ENCODE results near the gene ENAH.

ENAH gene

DNA sequence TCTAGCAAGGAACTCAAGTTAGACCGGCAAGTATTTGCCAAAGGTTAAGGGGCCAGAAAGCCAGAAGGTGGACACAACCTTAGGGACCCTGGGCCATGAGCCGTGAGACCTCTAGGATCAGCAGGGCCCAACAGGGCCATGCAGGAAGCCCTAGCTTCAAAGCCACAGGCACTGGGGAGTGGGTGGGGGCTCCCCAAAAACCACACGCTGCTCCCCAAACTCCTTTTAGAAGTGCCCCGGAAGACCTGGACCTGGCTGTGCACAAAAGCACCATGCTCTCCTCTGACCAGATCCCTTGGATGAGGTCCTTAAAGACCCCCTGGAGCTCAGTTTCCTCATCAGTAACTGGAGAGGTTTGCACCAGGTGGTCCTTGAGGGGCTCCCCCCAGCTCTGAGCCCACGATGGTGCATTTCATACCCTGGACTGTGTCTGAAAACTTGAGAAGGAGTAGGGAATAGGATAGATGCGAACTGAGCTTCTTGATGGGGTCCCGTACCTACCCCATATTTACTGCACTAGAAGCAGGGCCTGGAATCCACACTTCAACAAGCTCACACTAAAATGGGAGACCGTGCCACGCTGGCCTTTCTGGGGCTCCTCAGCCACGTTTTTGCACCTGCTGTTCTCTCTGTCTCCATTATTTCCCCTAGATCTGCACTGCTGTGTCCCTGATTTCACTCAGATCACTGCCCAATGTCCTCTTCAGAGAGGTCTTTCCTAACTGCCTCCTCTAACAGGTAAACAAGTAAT lies 184.5 kb downstream of the ENAH start:
- no peak for DNase-seq

DNA sequence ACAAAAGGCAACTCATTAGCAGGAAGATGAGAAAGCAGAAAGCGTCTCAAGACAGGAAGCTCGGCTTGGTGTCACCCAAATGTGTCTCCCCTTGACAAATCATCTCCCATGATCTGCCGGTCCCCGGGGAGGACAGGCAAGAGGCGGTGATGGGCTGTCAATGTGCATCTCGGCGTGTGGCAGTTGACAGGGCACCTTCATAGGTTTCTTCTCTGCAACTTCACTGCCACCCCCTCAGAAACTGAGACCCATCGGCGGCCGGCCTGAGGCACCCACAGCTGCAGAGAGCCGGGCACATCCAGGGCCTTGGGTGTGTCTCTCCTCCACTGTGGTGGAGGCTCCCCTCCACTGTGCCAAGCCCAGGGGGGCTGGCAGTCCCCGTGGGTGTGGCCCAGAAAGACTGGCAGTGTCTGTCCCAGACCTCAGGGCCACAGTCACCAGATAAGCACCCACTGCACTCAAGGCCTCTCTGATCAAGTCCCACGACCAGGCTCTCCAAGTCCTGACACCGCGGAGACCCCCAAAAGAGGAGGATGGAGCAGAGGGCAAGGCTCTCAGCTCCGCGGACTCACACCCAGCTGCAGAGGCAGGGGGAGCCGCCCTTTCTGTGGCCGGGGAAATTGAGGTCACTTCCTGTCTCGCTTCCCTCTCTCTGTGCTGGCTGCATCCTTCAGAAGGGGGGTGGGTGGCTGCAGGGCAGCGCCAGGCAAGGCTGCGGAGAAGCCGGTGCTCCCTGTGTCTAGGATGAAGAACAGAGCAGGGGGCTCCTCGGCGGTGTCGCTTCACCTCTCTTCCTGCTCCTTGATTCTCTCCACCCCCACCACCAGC lies 185.5 kb downstream of the ENAH start:
- DNase-seq, result no peak

DNA sequence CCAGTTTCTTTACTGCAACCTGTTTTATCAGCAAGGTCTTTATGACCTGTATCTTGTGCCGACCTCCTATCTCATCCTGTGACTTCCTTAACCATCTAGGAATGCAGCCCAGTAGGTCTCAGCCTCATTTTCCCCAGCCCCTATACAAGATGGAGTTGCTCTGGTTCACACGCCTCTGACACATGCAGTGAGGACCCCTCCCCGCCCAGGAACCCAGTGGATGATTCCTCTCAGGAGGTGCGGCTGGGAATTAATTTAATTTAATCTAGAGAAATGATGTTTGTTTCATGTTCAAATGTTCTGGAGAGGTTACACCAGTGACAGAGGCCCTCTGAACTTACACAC lies 186.1 kb downstream of the ENAH start:
- no peak for DNase-seq

DNA sequence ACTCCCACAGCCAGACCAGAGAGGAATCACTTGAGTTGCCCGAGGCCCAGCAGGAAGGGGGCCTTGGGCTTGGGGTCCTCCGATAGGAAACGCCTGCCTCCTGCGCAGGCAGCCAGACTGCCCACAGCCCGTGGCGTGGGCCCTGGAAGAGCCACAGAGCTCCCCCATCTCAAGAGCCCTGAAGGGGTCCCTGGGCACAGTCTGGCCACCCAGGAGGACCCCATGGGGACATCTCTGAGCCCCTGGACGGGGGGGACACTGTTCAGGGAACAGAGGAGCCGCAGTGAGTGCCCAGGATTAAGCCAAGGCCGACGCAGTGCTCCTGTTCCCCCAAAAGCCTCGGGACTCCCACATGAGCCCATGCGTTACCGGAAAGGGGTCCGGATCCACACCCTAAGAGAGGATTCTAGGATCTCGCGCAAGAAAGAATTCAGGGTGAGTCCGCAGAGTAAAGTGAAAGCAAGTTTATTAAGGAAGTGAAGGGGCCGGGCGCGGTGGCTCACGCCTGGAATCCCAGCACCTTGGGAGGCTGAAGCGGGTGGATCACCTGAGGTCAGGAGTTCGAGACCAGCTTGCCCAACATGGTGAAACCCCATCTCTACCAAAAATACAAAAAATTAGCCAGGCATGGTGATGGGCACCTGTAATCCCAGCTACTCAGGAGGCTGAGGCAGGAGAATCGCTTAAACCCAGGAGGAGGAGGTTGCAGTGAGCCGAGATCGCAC lies 187.0 kb downstream of the ENAH start:
- DNase-seq, result no peak

DNA sequence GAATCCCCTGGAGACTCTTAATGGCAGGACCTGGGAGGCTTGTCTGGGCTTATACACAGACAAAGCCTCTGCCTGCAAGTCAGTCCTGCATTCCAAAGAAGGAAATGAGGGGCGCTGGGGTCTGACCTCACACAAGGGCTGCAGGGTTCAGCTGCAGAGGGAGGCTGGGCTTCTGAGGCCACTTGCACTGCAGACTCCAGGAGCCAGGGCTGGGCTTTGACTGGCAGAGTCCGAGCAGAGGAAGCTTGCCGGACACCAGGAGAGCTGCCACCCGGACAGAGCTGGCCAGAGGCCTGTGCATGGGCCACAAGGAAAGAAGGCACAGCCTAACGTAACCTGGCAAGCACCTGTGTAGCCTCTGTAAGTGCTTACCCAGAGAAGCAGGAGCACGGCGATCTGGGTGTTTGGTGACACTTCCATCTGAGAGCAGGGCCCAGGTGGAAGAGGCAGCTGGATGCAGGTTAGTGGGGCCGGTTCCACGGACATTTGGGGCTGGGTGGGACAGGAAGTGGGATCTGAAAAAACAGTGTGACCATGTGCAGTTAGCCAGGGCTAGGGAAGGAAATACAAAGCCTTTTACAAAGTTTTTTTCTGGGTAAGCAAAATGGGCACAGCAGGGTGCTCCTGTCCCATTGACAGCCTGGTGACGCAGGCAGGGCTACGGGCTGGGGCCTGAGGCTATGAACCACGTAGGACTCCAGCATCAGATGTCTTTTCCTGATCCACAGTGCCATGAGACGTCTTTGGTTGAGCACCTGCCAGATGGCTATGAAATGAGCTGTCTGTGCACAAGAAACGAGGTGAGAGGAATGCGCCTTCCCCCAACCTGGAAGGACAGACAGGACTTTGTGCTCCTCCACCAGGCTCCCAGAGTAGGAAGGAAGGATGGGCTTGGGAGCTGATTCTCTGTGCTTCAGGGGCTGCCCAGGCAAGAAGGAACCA lies 187.8 kb downstream of the ENAH start:
- peak; percentile 21 for DNase-seq

GRCh38 chr1:225462714-225463574 lies 190.0 kb downstream of the ENAH start:
- peak; percentile 64 for DNase-seq

DNA sequence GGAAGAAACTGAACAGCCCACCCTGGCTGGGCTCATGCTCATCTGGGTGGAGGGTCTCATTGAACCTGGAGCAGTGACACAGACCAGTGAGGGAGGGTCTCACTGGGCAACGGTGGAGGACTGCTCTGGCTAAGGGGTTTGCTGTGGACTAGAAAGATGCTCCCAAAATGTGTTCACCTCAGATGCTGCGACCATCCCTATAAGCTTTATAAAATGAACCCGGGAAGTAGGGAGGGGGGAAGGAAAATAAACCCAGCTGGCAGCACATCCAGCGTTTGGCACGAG lies 190.6 kb downstream of the ENAH start:
- no peak for DNase-seq

GRCh38 chr1:225461533-225462428 lies 191.1 kb downstream of the ENAH start:
- DNase-seq, result no peak

- DNase-seq, result no peak
These were observed 192.0 kb downstream of the ENAH start for GRCh38 chr1:225460737-225461532.

DNA sequence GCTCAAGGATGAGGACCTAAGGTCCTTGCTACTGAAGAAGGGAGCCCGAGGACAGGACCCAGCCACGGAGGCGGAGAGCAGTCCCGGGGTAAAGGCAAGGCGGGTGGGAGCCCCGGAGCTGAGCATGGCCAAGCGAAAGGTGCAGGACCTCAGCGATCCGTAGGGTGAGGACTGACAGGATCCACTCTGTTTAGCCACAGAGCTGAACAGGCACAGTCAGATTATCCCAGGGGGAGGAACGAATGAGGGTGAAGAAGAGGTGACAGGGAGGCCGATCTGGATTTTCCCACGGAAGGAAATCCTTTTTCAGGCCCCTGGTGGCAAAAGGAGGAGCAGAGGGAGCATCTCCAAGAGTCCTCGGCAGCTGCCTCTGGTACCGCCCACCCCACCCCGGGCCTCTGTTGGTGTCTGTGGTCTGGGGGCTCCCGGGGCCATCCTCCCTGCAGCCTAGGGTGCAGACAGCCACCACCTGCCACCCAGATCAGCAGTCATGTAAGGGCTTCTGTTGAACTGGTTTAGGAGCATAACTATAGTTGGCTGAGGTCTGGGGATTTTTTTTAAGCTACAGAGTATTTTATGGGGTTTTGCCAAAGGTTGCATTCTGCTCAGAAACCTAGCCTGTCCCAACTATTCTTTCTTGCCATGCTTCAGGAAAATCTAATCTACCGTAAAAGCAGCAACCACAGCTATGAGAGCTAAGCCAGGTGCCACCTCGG lies 192.7 kb downstream of the ENAH start:
- DNase-seq, result no peak

DNA sequence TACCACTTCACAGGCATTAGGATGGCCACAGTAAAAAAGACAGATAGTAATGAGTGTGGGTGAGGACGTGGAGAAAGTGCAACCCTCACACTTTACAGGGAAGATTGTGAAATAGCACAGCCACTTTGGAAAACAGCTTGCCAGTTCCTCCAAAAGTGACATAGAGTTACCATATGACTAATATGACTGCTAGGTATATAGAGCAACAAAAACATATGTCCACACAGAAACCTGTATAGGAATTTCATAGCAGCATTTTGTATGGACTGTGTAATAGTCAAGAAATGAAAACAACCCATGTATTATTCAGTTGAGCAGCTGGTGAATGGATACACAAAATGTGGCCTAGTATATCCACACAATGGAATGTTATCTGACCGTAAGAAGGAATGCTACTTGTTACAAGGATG lies 194.7 kb downstream of the ENAH start:
- DNase-seq, result no peak

- DNase-seq, result no peak
These were observed 198.2 kb downstream of the ENAH start for GRCh38 chr1:225454733-225455132.

DNA sequence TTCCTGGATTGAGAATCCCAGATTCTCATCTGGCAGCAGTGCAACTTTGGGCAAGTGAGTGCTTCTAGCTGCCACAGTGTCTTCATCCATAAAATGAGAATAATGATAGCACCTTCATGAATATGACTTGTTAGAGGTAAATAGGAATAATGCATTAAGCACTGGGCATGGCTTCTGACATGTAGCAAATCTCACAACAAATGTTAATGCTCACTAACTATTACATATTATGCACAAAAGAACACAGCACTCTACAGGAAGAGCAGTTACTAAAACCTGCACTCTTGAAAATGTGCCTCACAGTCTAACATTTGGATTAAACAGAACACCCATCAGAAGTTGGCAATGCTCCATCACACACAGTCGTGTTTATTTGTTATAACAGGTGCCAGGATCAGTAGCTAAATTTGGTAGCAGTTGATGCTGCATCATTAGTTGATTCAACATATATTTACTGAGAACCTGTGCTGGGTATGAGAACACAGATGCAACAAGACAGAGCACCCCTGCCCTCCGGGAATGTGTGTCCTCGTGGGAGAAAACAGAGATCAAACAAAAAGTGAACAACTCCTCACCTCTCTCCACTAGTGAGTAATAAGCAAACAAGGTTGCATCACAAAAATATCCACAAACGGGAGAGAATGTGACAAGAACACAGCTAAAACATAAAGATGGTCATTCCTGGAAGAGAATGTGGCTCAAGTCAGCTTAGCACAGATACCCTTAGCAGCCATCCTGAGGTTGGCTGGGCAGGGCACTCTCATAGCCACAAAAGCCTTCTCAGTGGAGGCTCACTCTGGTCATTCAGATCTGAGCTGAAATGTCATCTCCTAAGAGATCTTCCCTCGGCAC lies 198.9 kb downstream of the ENAH start:
- DNase-seq, result peak; percentile 66

- no peak for DNase-seq
These were observed 200.9 kb downstream of the ENAH start for GRCh38 chr1:225451840-225452515.

- no peak for DNase-seq
These were observed 201.6 kb downstream of the ENAH start for GRCh38 chr1:225451340-225451739.

DNA sequence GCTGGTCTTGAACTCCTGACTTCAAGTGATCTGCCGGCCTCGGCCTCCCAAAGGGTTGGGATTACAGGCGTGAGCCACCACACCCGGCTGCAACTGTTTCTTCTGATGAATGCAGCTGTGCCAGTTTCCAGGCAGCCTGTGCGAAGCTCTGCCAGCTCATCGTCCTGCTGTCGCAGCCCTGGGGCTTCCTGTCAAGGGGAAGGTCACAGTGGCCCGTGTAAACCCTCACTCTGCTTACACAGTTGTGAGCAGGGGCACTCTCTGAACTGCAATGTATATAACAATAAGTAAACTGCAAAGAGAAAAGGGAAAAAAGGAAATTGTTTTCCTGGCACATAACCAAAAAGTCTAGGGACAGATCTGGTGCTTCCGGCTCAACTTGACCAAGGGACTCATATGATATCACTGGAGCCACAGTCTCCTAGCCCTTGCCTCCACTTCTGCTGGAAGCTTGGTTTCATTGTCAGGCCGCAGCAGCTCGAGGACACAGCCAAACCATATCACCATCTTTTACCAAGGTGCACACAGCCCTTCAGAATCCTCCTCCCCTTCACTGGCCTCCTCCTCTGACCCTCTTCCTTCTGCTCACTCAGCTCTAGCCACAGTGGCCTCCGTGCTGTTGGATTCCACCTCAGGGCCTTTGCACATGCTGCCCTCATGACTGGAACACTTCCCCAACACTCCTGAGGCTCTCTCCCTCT lies 202.3 kb downstream of the ENAH start:
- DNase-seq, result no peak

GRCh38 chr1:225449774-225450173 lies 203.1 kb downstream of the ENAH start:
- DNase-seq, result no peak
